Measurements from ENCODE around the gene POLR2A. TPM values are rescaled to one million over a fixed set of nuclear protein-coding genes. Genes with fewer than 3 reads are reported as not detected.
A peak's percentile ranks its signal among the peaks of the same experiment; 100 is the strongest.

Gene POLR2A
- total RNA-seq, 1 donor from 2014 or later = 148 TPM

DNA sequence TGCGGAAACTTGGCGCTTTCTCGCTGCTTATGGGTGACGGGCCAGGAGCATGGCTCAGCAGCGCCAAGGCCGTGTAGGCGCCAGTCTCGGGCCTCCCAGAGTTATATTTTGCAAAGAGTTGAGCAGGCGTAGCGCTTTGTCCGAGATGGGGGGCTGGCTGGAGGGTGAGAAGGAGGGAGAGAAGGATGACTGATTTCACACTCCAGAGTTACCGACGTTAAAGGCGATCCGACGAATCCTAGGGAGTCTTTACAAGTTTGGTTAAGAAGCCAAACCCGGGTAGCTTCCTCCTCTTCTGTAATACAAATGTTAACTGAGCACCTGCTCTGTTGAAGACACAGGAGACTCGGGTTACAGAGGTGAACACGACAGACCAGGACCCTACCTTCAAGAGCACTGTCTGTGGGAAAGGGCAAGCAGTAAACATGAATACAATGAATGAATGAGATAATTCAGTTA lies 782 bp downstream of the POLR2A start:
- H3K27ac Mint-ChIP-seq (ENCODE audit: unreplicated experiment) = peak overlapping the region; percentile 100
- H3K4me3 Mint-ChIP-seq (ENCODE audit: unreplicated experiment) = peak overlapping the region; percentile 91
- H3K9me3 Mint-ChIP-seq (ENCODE audit: unreplicated experiment) = no peaks in the 10 kb centered on the region
- peaks cover 9% of the 10 kb centered on the region for H3K36me3 Mint-ChIP-seq (ENCODE audit: unreplicated experiment)
- TF ChIP-seq, protein P1, sequence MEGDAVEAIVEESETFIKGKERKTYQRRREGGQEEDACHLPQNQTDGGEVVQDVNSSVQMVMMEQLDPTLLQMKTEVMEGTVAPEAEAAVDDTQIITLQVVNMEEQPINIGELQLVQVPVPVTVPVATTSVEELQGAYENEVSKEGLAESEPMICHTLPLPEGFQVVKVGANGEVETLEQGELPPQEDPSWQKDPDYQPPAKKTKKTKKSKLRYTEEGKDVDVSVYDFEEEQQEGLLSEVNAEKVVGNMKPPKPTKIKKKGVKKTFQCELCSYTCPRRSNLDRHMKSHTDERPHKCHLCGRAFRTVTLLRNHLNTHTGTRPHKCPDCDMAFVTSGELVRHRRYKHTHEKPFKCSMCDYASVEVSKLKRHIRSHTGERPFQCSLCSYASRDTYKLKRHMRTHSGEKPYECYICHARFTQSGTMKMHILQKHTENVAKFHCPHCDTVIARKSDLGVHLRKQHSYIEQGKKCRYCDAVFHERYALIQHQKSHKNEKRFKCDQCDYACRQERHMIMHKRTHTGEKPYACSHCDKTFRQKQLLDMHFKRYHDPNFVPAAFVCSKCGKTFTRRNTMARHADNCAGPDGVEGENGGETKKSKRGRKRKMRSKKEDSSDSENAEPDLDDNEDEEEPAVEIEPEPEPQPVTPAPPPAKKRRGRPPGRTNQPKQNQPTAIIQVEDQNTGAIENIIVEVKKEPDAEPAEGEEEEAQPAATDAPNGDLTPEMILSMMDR (IDR thresholded peaks at IDR 0.05) = no peak
- no peak for DNase-seq (ENCODE audit: extremely low spot score, unreplicated experiment)
- H3K4me1 Mint-ChIP-seq (ENCODE audit: unreplicated experiment) = peaks cover 69% of the 10 kb centered on the region
- no peaks in the 10 kb centered on the region for H3K27me3 Mint-ChIP-seq (ENCODE audit: unreplicated experiment)

DNA sequence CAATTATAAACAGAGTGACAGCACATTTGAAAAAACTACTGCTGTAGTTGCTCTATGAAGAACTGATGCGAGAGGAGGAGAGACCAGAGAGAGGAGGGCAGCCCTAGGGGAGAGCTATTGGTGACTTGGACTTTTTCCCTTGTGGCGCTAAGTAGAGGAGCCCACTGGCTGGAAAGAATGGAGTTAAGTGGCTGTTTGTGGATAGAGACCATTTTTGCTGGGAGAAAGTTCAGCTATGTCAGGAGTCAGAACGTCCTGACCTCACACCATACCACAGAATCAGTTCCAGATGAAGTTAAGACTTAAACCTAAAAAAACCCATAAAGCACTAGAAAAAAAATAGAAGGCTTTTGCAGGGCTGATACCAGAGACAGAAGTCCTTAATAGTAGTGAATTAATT lies 2.0 kb downstream of the POLR2A start:
- peak overlapping the region; percentile 61 for H3K27ac Mint-ChIP-seq (ENCODE audit: unreplicated experiment)

DNA sequence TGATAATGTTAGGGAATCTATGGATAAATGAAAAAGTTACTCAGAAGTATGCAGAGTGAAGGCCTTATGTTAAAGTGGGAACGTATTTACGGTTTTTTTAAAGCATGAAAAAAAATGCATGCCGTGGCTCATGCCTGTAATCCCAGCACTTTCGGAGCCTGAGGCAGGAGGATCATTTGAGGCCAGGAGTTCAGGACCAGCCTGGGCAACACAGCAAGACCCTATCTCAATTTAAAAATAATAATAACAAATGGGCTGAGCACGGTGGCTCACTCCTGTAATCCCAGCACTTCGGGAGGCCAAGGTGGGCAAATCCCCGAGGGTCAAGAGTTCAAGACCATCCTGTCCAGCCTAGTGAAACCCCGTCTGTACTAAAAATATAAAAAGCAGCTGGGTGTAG lies 6.0 kb downstream of the POLR2A start:
- Mint-ChIP-seq H3K27ac (ENCODE audit: unreplicated experiment) (no peak overlapping the region), H3K36me3 (ENCODE audit: unreplicated experiment) (peaks cover 17% of the 10 kb centered on the region), H3K9me3 (ENCODE audit: unreplicated experiment) (no peaks in the 10 kb centered on the region), H3K27me3 (ENCODE audit: unreplicated experiment) (no peaks in the 10 kb centered on the region), H3K4me1 (ENCODE audit: unreplicated experiment) (peaks cover 52% of the 10 kb centered on the region), H3K4me3 (ENCODE audit: unreplicated experiment) (no peak overlapping the region)
- TF ChIP-seq, protein P1 (IDR thresholded peaks at IDR 0.05) = no peak
- DNase-seq (ENCODE audit: extremely low spot score, unreplicated experiment) = no peak

More for the DNA sequence above, 2.0 kb downstream of the POLR2A start:
- DNase-seq (ENCODE audit: extremely low spot score, unreplicated experiment) = no peak
- H3K36me3 Mint-ChIP-seq (ENCODE audit: unreplicated experiment) = peaks cover 9% of the 10 kb centered on the region
- TF ChIP-seq, protein P1 (IDR thresholded peaks at IDR 0.05) = no peak
- H3K4me3 Mint-ChIP-seq (ENCODE audit: unreplicated experiment) = peak overlapping the region; percentile 91
- H3K27me3 Mint-ChIP-seq (ENCODE audit: unreplicated experiment) = no peaks in the 10 kb centered on the region
- H3K9me3 Mint-ChIP-seq (ENCODE audit: unreplicated experiment) = no peaks in the 10 kb centered on the region
- H3K4me1 Mint-ChIP-seq (ENCODE audit: unreplicated experiment) = peaks cover 68% of the 10 kb centered on the region

DNA sequence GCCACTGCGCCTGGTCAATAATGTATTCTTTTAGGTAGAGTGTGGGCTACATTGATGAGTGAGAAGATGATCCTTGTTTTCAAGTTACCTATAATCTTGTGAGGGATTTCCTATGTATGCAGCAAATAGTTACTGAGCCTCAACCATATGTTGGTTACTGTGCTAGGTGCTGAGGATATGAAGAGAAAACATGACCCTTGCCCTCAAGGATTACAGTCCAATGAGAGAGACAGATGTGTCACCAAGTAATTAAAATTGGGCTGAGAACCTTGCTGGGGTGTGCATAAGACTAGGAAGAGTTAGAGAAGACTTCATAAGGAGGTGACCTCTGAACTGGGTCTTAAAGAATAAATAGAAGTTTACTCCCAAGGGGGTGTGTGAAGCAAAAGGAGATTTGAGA lies 7.4 kb downstream of the POLR2A start:
- Mint-ChIP-seq H3K4me3 (ENCODE audit: unreplicated experiment) (no peak overlapping the region), H3K9me3 (ENCODE audit: unreplicated experiment) (no peaks in the 10 kb centered on the region), H3K4me1 (ENCODE audit: unreplicated experiment) (peaks cover 42% of the 10 kb centered on the region), H3K27ac (ENCODE audit: unreplicated experiment) (no peak overlapping the region), H3K36me3 (ENCODE audit: unreplicated experiment) (peaks cover 28% of the 10 kb centered on the region), H3K27me3 (ENCODE audit: unreplicated experiment) (no peaks in the 10 kb centered on the region)
- DNase-seq (ENCODE audit: extremely low spot score, unreplicated experiment) = no peak
- TF ChIP-seq, protein P1 (IDR thresholded peaks at IDR 0.05) = no peak

DNA sequence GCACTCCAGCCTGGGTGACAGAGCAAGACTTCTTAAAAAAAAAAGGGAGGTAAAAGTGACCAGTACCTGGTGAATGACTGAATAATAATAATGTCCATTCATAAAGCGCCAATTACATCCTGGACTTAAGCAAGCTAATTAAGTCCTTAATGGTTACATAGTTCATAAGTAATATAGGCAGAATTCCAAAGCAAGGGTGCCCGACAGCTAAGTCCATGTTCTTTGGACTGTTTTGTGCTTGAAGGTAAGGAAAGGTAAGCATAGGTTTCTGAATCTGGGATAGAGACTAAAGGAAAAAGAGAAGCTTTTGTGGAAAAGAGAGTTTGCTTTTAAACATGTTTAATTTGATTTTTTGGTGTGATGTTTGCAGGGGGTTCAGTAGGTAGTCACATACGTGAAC lies 9.8 kb downstream of the POLR2A start:
- TF ChIP-seq, protein P1 (IDR thresholded peaks at IDR 0.05) = no peak
- Mint-ChIP-seq H3K4me1 (ENCODE audit: unreplicated experiment) (peaks cover 21% of the 10 kb centered on the region), H3K9me3 (ENCODE audit: unreplicated experiment) (no peaks in the 10 kb centered on the region), H3K36me3 (ENCODE audit: unreplicated experiment) (peaks cover 36% of the 10 kb centered on the region), H3K27me3 (ENCODE audit: unreplicated experiment) (no peaks in the 10 kb centered on the region), H3K27ac (ENCODE audit: unreplicated experiment) (peak overlapping the region; percentile 9), H3K4me3 (ENCODE audit: unreplicated experiment) (no peak overlapping the region)
- DNase-seq (ENCODE audit: extremely low spot score, unreplicated experiment) = no peak
